ENCODE data around the gene PRKCE. TPM values are rescaled to one million over a fixed set of nuclear protein-coding genes. Genes with fewer than 3 reads are reported as not detected.

Gene PRKCE
- polyA plus RNA-seq, 1 experiment, result 16.7 TPM

GRCh38 chr2:46101557-46102220, 450.2 kb downstream of the PRKCE start:
- Histone ChIP-seq H3K27me3 (ENCODE audit: control insufficient read depth, insufficient read depth, low read length) (no peaks in the 10 kb centered on the region), H3K9me3 (ENCODE audit: control insufficient read depth, insufficient read depth, low read length) (peaks cover 4% of the 10 kb centered on the region; the same call in 1 of the 2 replicates), H3K4me3 (ENCODE audit: low read depth, low read length) (no peak overlapping the region), H3K27ac (ENCODE audit: low read depth, low read length) (no peak overlapping the region)
- no peak for DNase-seq (ENCODE audit: low read depth, low spot score)
- TF ChIP-seq, protein P1, sequence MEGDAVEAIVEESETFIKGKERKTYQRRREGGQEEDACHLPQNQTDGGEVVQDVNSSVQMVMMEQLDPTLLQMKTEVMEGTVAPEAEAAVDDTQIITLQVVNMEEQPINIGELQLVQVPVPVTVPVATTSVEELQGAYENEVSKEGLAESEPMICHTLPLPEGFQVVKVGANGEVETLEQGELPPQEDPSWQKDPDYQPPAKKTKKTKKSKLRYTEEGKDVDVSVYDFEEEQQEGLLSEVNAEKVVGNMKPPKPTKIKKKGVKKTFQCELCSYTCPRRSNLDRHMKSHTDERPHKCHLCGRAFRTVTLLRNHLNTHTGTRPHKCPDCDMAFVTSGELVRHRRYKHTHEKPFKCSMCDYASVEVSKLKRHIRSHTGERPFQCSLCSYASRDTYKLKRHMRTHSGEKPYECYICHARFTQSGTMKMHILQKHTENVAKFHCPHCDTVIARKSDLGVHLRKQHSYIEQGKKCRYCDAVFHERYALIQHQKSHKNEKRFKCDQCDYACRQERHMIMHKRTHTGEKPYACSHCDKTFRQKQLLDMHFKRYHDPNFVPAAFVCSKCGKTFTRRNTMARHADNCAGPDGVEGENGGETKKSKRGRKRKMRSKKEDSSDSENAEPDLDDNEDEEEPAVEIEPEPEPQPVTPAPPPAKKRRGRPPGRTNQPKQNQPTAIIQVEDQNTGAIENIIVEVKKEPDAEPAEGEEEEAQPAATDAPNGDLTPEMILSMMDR (IDR thresholded peaks at IDR 0.05; ENCODE audit: low read depth, low read length), result no peak
- ChIA-PET CTCF (interaction anchor here (0.6 kb wide), 1 partner anchor 228 kb away, joined by 4 read pairs; no protein-coding TSS in a partner anchor), POLR2A (no interaction called here)

DNA sequence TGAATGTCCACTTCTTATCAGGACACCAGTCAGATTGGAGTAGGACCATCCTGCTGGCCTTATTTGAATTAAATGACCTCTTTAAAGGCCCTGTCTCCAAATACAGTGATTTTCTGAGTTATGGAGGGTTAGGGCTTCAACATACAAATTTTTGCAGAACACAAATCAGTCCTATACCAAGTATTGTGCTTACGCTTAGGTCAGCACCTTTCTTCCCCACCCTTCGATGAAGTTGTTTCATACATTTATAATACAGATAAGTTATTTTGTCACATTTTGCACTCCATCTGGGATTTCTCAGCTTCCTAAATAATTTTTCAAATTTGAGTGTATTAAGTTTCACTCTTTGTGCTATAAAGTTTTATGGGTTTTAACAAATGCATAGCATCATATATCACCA, 455.2 kb downstream of the PRKCE start:
- no peak overlapping the region for H3K27ac ChIP-seq (ENCODE audit: low read depth, low read length)
- POLR2A ChIA-PET, result no interaction called here
- no peak overlapping the region for H3K4me3 ChIP-seq (ENCODE audit: low read depth, low read length)
- CTCF ChIA-PET, result no interaction called here
- TF ChIP-seq, protein P1 (IDR thresholded peaks at IDR 0.05; ENCODE audit: low read depth, low read length), result no peak
- H3K27me3 ChIP-seq (ENCODE audit: control insufficient read depth, insufficient read depth, low read length), result no peaks in the 10 kb centered on the region
- peaks cover 4% of the 10 kb centered on the region; the same call in 1 of the 2 replicates for H3K9me3 ChIP-seq (ENCODE audit: control insufficient read depth, insufficient read depth, low read length)
- DNase-seq (ENCODE audit: low read depth, low spot score), result no peak

GRCh38 chr2:46114996-46115395, 463.5 kb downstream of the PRKCE start:
- CTCF ChIA-PET, result interaction anchor here (0.7 kb wide), 1 partner anchor 11 kb away, joined by 11 read pairs; no protein-coding TSS in a partner anchor
- POLR2A ChIA-PET, result no interaction called here
- Histone ChIP-seq H3K4me3 (ENCODE audit: low read depth, low read length) (no peak overlapping the region), H3K27ac (ENCODE audit: low read depth, low read length) (no peak overlapping the region), H3K9me3 (ENCODE audit: control insufficient read depth, insufficient read depth, low read length) (no peaks in the 10 kb centered on the region), H3K27me3 (ENCODE audit: control insufficient read depth, insufficient read depth, low read length) (no peaks in the 10 kb centered on the region)
- TF ChIP-seq, protein P1 (IDR thresholded peaks at IDR 0.05; ENCODE audit: low read depth, low read length), result no peak
- no peak for DNase-seq (ENCODE audit: low read depth, low spot score)

GRCh38 chr2:46116150-46116549, 464.7 kb downstream of the PRKCE start:
- Histone ChIP-seq H3K4me3 (ENCODE audit: low read depth, low read length) (no peak overlapping the region), H3K27ac (ENCODE audit: low read depth, low read length) (no peak overlapping the region), H3K9me3 (ENCODE audit: control insufficient read depth, insufficient read depth, low read length) (no peaks in the 10 kb centered on the region), H3K27me3 (ENCODE audit: control insufficient read depth, insufficient read depth, low read length) (no peaks in the 10 kb centered on the region)
- POLR2A ChIA-PET, result no interaction called here
- no peak for DNase-seq (ENCODE audit: low read depth, low spot score)
- TF ChIP-seq, protein P1 (IDR thresholded peaks at IDR 0.05; ENCODE audit: low read depth, low read length), result no peak
- CTCF ChIA-PET, result interaction anchor here (1.9 kb wide), 1 partner anchor 53 kb away, joined by 6 read pairs; no protein-coding TSS in a partner anchor

DNA sequence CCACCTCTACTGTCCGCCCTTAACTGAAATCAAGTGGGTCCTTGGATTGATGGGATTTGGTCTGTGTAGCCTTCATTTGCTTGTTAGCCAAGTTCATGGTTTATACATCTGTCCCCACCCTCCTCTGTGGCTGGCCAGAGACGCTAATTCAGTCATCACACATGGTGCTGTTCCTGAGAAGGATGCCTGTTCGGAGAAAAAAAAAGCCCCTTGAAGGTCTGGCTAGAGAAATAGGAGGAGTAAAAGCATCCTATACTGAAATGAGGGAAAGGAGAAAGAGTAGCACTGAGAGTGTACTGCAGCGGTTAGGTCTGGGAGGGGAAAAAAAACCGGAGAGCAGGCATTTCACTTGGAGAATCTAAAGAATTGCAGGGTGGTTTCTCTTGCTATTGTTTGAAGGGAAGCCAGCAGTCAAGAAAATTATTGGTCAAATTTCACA, 465.1 kb downstream of the PRKCE start:
- Histone ChIP-seq H3K27ac (ENCODE audit: low read depth, low read length) (no peak overlapping the region), H3K4me3 (ENCODE audit: low read depth, low read length) (no peak overlapping the region), H3K27me3 (ENCODE audit: control insufficient read depth, insufficient read depth, low read length) (no peaks in the 10 kb centered on the region), H3K9me3 (ENCODE audit: control insufficient read depth, insufficient read depth, low read length) (no peaks in the 10 kb centered on the region)
- TF ChIP-seq, protein P1 (IDR thresholded peaks at IDR 0.05; ENCODE audit: low read depth, low read length), result no peak
- POLR2A ChIA-PET, result no interaction called here
- no peak for DNase-seq (ENCODE audit: low read depth, low spot score)
- CTCF ChIA-PET, result interaction anchor here (1.9 kb wide), 1 partner anchor 54 kb away, joined by 6 read pairs; no protein-coding TSS in a partner anchor
